Renal cortex interstitium (tissue), 11 donors: ENCODE results near the gene TECPR2. TPM values are rescaled to one million over a fixed set of nuclear protein-coding genes. Genes with fewer than 3 reads are reported as not detected.
"Not testable (repeated sequence)": the region's sequence is repeated elsewhere in the genome, so short reads cannot be mapped to it uniquely, and the experiment has no call there.

Source experiments
- DNase-seq, 11 donors: peaks; one replicate each; pipeline ENCODE4 v3.0.0-alpha.2; 2013; ENCODE audit warnings: low read depth in 9 of 11, low spot score in 4 of 11; ENCODE audit errors: extremely low read depth in 1 of 11
- polyA plus RNA-seq, 3 donors: library from polyadenylated mRNA; unstranded; fragments of 120-200 nt; gene quantifications; one replicate each; pipeline ENCODE4 v1.2.1, GENCODE V29; 2013; ENCODE audit not compliant: insufficient read length in 3 of 3

The TECPR2 gene
- polyA plus RNA-seq, 3 donors, result 14.7 to 19.6 (median 16.8) TPM

- DNase-seq, result no peak
These were observed 36.2 kb upstream of the TECPR2 start for GRCh38 chr14:102326583-102326982.

GRCh38 chr14:102329381-102329780 lies 33.4 kb upstream of the TECPR2 start:
- not testable (repeated sequence) for DNase-seq

DNA sequence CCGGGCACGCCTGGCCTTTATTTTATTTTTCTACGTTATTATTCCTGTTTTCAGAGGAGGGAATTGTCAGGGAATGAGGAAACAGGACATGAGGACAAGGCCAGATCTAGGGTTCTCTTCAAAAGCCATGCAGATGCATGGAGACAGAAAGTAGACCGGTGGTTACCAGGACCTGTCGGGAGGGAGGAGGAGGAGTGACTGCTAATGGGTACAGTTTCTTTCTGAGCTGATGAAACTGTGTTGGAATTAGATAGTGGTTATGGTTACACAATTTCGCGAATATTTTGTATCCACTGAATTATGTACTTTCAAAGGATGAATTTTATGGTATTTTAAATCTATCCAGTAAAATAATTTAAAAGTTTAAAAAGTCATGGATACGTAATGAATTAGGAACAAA lies 31.9 kb upstream of the TECPR2 start:
- no peak for DNase-seq

DNA sequence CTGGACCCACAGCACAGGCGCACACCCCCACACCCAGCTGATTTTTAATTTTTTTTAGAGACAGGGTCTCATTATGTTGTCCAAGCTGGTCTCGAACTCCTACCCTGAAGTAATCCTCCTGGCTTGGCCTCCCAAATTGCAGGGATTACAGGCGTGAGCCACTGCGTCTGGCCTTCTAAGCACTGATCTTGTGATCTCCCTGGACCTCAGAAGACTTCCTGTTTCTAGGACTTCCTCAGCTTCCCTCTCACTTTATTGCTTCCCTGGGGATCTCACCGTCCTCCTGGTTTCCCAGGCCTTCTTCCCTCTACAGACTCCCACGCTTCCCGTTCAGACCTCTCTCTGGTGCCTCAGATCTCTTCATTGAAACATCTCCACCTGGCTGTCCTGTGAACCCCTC lies 29.4 kb upstream of the TECPR2 start:
- no peak for DNase-seq

DNA sequence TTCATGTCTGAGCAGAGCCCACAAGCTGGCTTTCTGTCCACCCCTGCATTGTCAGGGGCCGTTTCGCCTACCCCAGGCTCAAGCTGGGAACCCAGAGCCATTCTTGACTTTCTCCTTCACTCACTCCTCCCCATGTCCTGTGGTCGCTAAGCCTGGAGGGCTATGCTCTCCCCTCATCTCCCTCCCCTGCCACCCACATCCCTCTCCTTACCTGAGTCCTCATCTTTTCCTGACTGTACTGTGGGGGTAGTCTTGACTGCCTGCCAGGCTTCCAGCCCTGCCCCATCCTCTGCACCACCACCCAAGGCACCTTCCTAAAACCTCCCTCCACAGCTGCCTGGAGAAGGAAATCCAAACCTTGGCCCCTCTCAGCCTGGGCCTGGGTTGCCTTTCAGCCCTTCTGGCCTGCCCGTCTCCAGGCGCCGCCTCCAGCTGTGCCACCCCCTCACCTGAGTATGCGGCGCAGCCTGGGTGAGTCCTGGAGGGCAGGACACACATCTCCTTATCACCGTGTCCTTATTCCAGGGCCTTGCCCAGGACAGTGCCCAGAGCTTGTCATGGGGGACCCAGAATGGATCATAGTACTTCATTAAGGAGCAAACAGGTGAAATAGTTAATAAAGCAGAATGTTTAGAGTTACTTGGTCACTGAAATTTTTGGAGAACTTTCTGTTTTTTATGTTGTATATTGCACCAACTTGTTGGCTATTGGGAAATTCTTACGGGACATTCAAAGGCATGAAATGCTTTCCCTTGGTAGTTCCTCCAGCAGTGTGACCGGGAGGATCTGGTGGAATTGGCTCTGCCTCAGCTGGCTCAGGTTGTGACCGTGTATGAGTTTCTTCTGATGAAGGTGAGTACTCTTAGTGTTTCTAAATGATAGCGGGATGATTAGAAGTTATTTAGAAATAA lies 28.7 kb upstream of the TECPR2 start:
- DNase-seq, result no peak

DNA sequence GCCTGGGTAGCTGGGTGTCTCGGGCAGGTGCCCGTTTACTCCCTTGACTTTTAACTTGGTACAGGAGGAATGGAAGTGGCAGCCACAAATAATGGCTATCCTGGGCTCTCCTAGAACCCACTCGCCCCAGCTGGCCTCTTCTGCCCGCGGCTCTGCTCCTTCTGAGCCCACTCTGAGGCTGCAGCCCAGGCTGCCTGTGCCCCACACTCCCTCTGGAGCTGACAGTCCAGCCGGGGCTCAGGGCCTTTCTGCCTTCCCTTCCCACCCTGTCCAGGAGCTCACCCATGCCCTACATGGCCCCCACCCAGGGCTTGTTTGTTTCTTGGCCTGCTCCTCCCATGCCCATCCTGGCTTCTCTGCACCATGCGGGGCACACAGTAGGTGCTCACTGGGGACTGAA lies 27.6 kb upstream of the TECPR2 start:
- no peak for DNase-seq

GRCh38 chr14:102338724-102339123 lies 24.0 kb upstream of the TECPR2 start:
- no peak for DNase-seq

GRCh38 chr14:102341566-102341965 lies 21.2 kb upstream of the TECPR2 start:
- DNase-seq, result no peak

DNA sequence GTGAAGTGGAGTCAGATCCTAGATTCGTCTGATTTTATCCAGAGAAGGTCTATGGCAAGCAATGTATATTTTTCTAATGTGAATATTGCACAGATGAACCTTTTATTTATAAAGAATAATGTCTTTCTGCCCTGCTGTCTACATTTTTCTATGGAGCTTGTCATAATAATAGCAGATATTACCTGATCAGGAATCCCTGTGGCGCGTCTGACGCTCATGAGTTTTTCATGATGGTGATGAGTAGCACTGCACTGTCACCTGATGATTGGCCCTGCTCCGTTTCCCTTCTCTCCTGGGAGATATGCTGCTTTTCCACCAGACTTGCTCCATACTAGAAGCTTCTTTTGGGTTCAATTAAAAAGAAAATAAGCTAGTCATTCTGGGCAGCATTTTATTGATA lies 20.5 kb upstream of the TECPR2 start:
- DNase-seq, result no peak

- no peak for DNase-seq
These were observed 18.7 kb upstream of the TECPR2 start for GRCh38 chr14:102344084-102344483.

DNA sequence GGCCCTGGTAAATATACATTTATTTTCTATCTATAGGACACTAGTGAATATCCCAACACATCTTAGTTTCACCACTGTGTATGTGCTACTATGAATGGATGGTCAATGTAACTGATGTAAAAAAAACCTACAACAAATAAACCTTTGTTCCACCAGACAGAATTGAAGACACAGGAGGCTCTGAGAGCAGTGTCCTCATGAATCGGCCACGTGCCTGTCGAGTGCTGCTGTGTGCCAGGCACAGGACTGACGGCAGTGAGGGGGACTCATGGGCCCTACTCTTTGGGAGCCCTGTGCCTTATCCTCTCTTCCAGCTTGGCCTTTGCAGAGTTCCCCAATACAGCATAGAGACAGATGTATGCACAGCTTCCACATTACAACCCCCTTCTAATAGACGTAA lies 18.3 kb upstream of the TECPR2 start:
- DNase-seq, result no peak

GRCh38 chr14:102345232-102345631 lies 17.5 kb upstream of the TECPR2 start:
- DNase-seq, result no peak

- no peak for DNase-seq
These were observed 16.1 kb upstream of the TECPR2 start for GRCh38 chr14:102346645-102347044.

GRCh38 chr14:102348376-102348775 lies 14.4 kb upstream of the TECPR2 start:
- DNase-seq, result no peak

- DNase-seq, result no peak
These were observed 11.7 kb upstream of the TECPR2 start for GRCh38 chr14:102351023-102351422.

DNA sequence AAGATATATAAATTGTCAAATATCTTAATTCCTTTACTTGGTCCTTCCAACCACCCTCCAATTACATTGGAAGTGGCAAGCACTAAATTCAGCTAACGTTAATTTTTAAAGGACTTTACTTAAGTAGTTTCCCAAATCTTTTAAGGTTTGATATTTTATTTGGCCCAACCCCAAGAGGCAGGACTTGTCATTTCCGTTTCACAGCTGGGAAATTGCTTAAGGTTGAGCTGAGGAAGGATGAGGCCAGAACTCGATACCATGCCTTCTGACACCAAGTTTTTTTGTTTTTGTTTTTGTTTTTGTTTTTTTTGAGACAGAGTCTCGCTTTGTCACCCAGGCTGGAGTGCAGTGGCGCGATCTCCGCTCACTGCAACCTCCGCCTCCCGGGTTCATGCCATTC lies 11.1 kb upstream of the TECPR2 start:
- DNase-seq, result peak in 2 of 11 donors; percentile 2 to 4

- DNase-seq, result no peak
These were observed 10.5 kb upstream of the TECPR2 start for GRCh38 chr14:102352213-102352612.

GRCh38 chr14:102353126-102353619 lies 9.6 kb upstream of the TECPR2 start:
- no peak for DNase-seq

DNA sequence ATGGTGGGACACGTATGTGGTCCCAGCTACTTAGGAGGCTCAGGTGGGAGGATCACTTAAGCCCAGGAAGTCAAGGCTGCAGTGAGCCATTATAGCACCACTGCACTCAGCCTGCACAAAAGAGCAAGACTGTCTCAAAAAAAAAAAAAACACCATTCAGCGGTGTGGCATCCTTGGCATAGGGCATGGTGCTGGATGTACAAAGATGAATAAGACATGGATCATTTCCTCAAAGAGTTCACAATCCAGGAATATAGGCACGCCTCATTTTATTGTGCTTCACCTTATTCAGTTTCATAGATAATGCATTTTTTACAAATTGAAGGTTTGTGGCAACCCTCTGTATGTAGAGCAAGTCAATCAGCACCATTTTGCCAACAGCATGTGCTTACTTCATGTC lies 6.5 kb upstream of the TECPR2 start:
- no peak for DNase-seq

DNA sequence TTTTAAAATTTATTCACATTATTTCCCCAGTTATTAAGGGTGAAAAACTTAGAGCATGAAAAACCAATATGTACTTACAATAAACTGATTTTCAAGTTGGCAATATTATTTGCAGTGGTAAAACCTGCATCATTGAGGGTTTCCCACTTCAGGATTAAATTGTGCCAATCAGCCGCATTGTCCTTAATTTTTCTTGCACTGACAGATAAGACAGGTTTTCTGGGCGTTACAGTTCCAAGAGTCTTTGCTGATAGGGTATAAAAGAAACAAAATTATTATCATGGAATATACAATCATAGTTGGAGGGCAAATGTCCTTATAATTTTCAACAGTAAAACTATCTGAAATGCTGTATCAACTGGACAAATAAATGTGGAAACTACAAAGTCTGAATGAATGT lies 3.4 kb upstream of the TECPR2 start:
- no peak for DNase-seq

DNA sequence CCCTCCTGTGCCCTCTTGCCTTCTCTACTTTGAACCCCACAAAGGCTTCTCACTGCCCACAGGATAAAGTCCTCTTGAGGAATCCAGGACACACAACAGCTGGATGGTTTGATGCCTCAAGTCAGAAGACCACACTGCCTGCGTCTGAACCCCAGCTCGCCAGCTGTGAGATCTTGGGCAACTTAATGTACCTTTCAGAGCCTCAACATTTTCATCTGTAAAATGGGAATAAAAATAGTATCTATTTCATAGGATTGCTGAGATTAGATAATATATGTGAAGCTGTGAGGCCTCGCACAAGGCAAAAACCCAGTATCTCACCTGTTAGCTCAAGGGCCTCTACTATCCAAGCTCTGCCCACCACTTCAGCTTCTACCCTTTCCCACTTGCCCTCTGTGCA lies 2.4 kb upstream of the TECPR2 start:
- DNase-seq, result no peak
